HepG2 (cell line): Measurements from ENCODE around the gene RIOK2. TPM values are rescaled to one million over a fixed set of nuclear protein-coding genes. Genes with fewer than 3 reads are reported as not detected.

Experiments used
- ATAC-seq: fragments of 200-7000 bp; cut with Tn5 transposase; 3 replicates; pipeline ENCODE4 v1.9.1; 2020; ENCODE audit warnings: mild to moderate bottlenecking, moderate library complexity
- BruUV-seq: library from RNA; stranded (reverse); fragments of 400-500 nt; replicated peaks from 2 replicates; lab custom pipeline; 2021; lab: Mats Ljungman, UMichigan
- CTCF ChIA-PET: fragments of 300-600 bp; formaldehyde crosslinking; extraction: SDS; loops from one replicate; lab custom pipeline; 2021; ENCODE audit warnings: low total read pairs, inconsistent platforms, low intra/inter-chr PET ratio; lab: Yijun Ruan, JAX
- POLR2A ChIA-PET: fragments of 350-600 bp; sonication (Branson Sonifier 250); formaldehyde crosslinking; loops from one replicate; lab custom pipeline; 2020; ENCODE audit warnings: antibody characterized with exemption, inconsistent platforms; lab: Yijun Ruan, JAX
- DNase-seq: peaks from one replicate; pipeline ENCODE4 v3.0.0-alpha.2; 2015; ENCODE audit warnings: low spot score
- FAIRE-seq: peaks from 3 replicates; lab custom pipeline; 2011; peaks lifted over from hg19 to GRCh38; lab: Jason Lieb, UNC
- H2AFZ ChIP-seq: one replicate; pipeline ENCODE4 v1.6.1; 2011; ENCODE audit warnings: low read length, inconsistent platforms
- H3K27ac ChIP-seq: fragments of 300-600 bp; 3 replicates; pipeline ENCODE4 v1.8.0; 2011; ENCODE audit warnings: mixed run types, mild to moderate bottlenecking, mixed read lengths, low read length, inconsistent platforms; ENCODE audit not compliant: insufficient read depth; ENCODE audit errors: extremely low read length
- H3K27me3 ChIP-seq, 2 experiments: fragments of 200-600 bp in 1 of 2; 2 replicates in 1 of 2; 3 replicates in 1 of 2; pipeline versions ENCODE4 v1.6.0 to v1.8.0; 2011; ENCODE audit warnings: low read length in 2 of 2, mild to moderate bottlenecking in 2 of 2, moderate library complexity in 2 of 2, inconsistent platforms in 1 of 2; ENCODE audit not compliant: insufficient read depth in 2 of 2, control insufficient read depth in 1 of 2
- H3K36me3 ChIP-seq, 2 experiments: fragments of 200-600 bp in 1 of 2; replicated peaks in 1 of 2; 2 replicates in 1 of 2; 3 replicates in 1 of 2; pipeline versions ENCODE4 v1.5.1 to v1.8.0; 2011; ENCODE audit warnings: low read length in 2 of 2, inconsistent platforms in 1 of 2; ENCODE audit not compliant: insufficient read depth in 2 of 2, control insufficient read depth in 1 of 2
- H3K4me1 ChIP-seq: 2 replicates; pipeline ENCODE4 v1.5.1; 2012; ENCODE audit warnings: low read length, inconsistent platforms; ENCODE audit not compliant: insufficient read depth
- H3K4me2 ChIP-seq: 2 replicates; pipeline ENCODE4 v1.6.0; 2011; ENCODE audit warnings: low read depth, low read length, inconsistent platforms
- H3K4me3 ChIP-seq, 3 experiments: fragments of 200-600 bp in 1 of 3; sonication (generic), shearing (Covaris generic) in 1 of 3; replicated peaks in 1 of 3; 2 replicates each; pipeline ENCODE4 v1.5.1; 2011 to 2016; ENCODE audit warnings: low read length in 3 of 3, inconsistent platforms in 2 of 3, low read depth in 2 of 3, mild to moderate bottlenecking in 2 of 3, control low read depth in 1 of 3, mixed read lengths in 1 of 3; ENCODE audit not compliant: insufficient read depth in 1 of 3
- H3K79me2 ChIP-seq: one replicate; pipeline ENCODE4 v1.6.1; 2011; ENCODE audit warnings: low read length, inconsistent platforms; ENCODE audit not compliant: insufficient read depth
- H3K9ac ChIP-seq: 2 replicates; pipeline ENCODE4 v1.6.0; 2011; ENCODE audit warnings: mild to moderate bottlenecking, low read depth, low read length, inconsistent platforms; ENCODE audit not compliant: insufficient read depth
- H3K9me3 ChIP-seq: 2 replicates; pipeline ENCODE4 v1.5.1; 2012; ENCODE audit warnings: mild to moderate bottlenecking, low read length
- H4K20me1 ChIP-seq: 2 replicates; pipeline ENCODE4 v1.6.0; 2011; ENCODE audit warnings: inconsistent platforms, mild to moderate bottlenecking, low read length, moderate library complexity; ENCODE audit not compliant: insufficient read depth
- ARID3A ChIP-seq: IDR thresholded peaks from 2 replicates; pipeline ENCODE4 v1.6.1; 2012; ENCODE audit warnings: low read depth, low read length, improper control_type of control experiment
- CEBPG ChIP-seq: IDR thresholded peaks from 2 replicates; pipeline ENCODE4 v1.6.1; 2016
- CREBL2 ChIP-seq: sonication (generic); formaldehyde crosslinking; IDR thresholded peaks from 2 replicates; pipeline ENCODE4 v1.8.1; 2023; ENCODE audit warnings: missing genetic modification reagents, mild to moderate bottlenecking, borderline replicate concordance
- FOXK1 ChIP-seq: sonication (generic); formaldehyde crosslinking; IDR thresholded peaks from 2 replicates; pipeline ENCODE4 v1.4.0; 2020; ENCODE audit warnings: low read depth, missing genetic modification reagents, borderline replicate concordance
- KMT2A ChIP-seq: sonication (generic); formaldehyde crosslinking; IDR thresholded peaks from 2 replicates; pipeline ENCODE4 v1.4.0; 2020; ENCODE audit warnings: missing genetic modification reagents
- NR2F6 ChIP-seq, 2 experiments: IDR thresholded peaks; 2 replicates each; pipeline ENCODE4 v1.6.1; 2016; ENCODE audit warnings: antibody characterized with exemption in 1 of 2, mild to moderate bottlenecking in 1 of 2
- ZFY ChIP-seq: sonication (generic); formaldehyde crosslinking; IDR thresholded peaks from 2 replicates; pipeline ENCODE4 v1.4.0; 2020; ENCODE audit warnings: missing genetic modification reagents
- ZIK1 ChIP-seq: sonication (generic); formaldehyde crosslinking; IDR thresholded peaks from 2 replicates; pipeline ENCODE4 v1.5.0; 2020; ENCODE audit warnings: mild to moderate bottlenecking, low read depth, missing genetic modification reagents, borderline replicate concordance
- ZNF331 ChIP-seq: sonication (generic); formaldehyde crosslinking; IDR thresholded peaks from 2 replicates; pipeline ENCODE4 v1.4.0; 2020; ENCODE audit warnings: missing genetic modification reagents
- ZNF576 ChIP-seq: sonication (generic); formaldehyde crosslinking; IDR thresholded peaks from 2 replicates; pipeline ENCODE4 v1.4.0; 2020; ENCODE audit warnings: mild to moderate bottlenecking, missing genetic modification reagents
- WGBS: methylation state at CpG from one replicate; pipeline ENCODE4 v1.1.6; 2017; ENCODE audit warnings: low lambda C conversion rate; 5-methylcytosine and 5-hydroxymethylcytosine counted together
- in situ Hi-C: cut with HindIII; loops from 2 replicates; pipeline ENCODE4 v1.10.0; 2017; ENCODE audit warnings: low pct_unique_long_range_greater_than_20kb; ENCODE audit not compliant: extremely low pct_ligation_motif_present
- intact Hi-C: fragments of 100-400 bp; cut with micrococcal nuclease; formaldehyde crosslinking; loops from one replicate; pipeline ENCODE4 v1.10.0; 2022; ENCODE audit not compliant: unreplicated experiment
- polyA plus RNA-seq, 8 experiments: library from polyadenylated mRNA; depleted of rRNA in 3 of 8; stranded (reverse) in 7 of 8; unstranded in 1 of 8; fragments of >200 nt; fragmentation: Illumina TruSeq in 4 of 8; extraction: Trizol in 4 of 8; gene quantifications; 2 replicates each; pipeline versions ENCODE4 v1.2.1 to v1.2.3, GENCODE V29; 2011 to 2016; ENCODE audit warnings: low read depth in 4 of 8, missing spikeins in 1 of 8, mixed read lengths in 1 of 8; ENCODE audit not compliant: insufficient read depth in 1 of 8
- total RNA-seq, 5 experiments: library from RNA; depleted of rRNA; stranded (reverse); fragments of >200 nt; fragmentation: Illumina TruSeq; extraction: Trizol; gene quantifications; 2 replicates each; pipeline ENCODE4 v1.2.3, GENCODE V29; 2016; ENCODE audit warnings: low read depth in 1 of 5
- TF ChIP-seq, protein P1 (sequence below): sonication (generic); formaldehyde crosslinking; IDR thresholded peaks from 2 replicates; pipeline ENCODE4 v1.5.0; 2020; ENCODE audit warnings: mild to moderate bottlenecking, missing genetic modification reagents

The RIOK2 gene
- total and polyA plus RNA-seq, 2 of the 13 experiments (the other 11 are each of a cell fraction or from before 2014, with no cell fraction given), result 8.1 to 46.6 TPM

DNA sequence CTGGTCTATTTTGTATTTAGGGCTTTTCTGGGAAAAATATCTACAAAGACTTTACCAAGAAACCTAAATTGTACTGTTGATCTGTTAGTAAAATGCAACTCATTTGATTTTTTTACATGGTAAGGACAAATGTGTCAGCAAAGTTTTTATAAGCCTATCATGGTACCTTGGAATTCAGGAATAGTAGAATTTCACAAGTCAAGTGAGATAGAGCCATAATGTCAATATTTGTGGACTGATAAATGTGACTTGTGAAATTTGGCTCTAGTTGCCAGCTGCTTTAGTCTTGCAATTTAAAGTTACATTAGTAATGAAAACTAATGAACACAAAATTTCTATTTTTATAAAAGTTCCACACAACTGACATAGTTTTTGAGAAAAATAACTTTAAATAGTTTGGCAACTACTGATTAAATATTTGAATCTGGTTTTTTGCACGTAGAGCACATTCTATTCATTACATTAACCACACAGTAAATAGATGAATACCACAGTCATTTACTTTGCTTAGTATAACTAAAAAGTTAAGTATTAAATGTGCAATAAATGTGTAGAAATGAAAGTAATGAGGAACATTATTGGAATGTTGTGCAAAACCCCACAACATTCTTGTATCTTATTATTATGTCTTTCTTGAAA lies 41.2 kb upstream of the RIOK2 start:
- in situ Hi-C loops, result no loop called here
- no TSS peak for BruUV-seq
- WGBS, result 4% methylated on average over 1 of the region's 1 CpG
- FAIRE-seq, result no peak
- POLR2A ChIA-PET, result no interaction called here
- no peaks in the 10 kb centered on the region for H4K20me1 ChIP-seq
- TF ChIP-seq FOXK1 (CRISPR knock-in tag), result no peak
- no peak for TF ChIP-seq CEBPG (CRISPR knock-in tag)
- TF ChIP-seq, protein P1, sequence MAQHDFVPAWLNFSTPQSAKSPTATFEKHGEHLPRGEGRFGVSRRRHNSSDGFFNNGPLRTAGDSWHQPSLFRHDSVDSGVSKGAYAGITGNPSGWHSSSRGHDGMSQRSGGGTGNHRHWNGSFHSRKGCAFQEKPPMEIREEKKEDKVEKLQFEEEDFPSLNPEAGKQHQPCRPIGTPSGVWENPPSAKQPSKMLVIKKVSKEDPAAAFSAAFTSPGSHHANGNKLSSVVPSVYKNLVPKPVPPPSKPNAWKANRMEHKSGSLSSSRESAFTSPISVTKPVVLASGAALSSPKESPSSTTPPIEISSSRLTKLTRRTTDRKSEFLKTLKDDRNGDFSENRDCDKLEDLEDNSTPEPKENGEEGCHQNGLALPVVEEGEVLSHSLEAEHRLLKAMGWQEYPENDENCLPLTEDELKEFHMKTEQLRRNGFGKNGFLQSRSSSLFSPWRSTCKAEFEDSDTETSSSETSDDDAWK (CRISPR knock-in tag), result no peak
- TF ChIP-seq ARID3A, result peak; percentile 53; the same call in 1 of the 2 replicates
- TF ChIP-seq, all 625 proteins: peak for 1
- no peak overlapping the region for H3K4me3 ChIP-seq
- no peaks in the 10 kb centered on the region for H3K79me2 ChIP-seq
- intact Hi-C loops, result no loop called here
- CTCF ChIA-PET, result no interaction called here
- DNase-seq (peak; percentile 12), ATAC-seq (no peak)
- no peak overlapping the region for H2AFZ ChIP-seq
- H3K27ac ChIP-seq, result no peak overlapping the region
- no peaks in the 10 kb centered on the region for H3K27me3 ChIP-seq
- H3K9ac ChIP-seq, result no peak overlapping the region
- H3K9me3 ChIP-seq, result no peaks in the 10 kb centered on the region
- peaks cover 6% of the 10 kb centered on the region for H3K4me1 ChIP-seq
- no peaks in the 10 kb centered on the region for H3K36me3 ChIP-seq
- no peak overlapping the region for H3K4me2 ChIP-seq

DNA sequence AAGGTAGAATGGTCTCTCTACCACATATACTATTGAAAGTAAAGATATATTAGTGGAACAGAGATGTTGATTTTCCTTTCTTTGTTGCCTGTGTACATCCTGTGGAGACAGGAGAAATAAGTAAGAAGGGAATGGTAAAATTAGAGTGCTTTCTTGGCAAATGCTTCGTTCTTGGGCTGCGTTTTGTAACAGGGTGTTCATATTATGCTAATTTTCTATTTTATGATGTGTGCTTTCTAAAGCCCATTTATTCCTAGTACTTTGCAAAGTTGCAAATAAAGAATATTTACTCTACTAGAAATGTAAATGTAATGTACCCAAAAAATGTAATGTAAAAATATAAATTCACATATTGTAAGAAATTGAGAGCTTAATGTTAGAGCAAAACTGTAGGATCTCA lies 40.5 kb upstream of the RIOK2 start:
- no peaks in the 10 kb centered on the region for H3K9me3 ChIP-seq
- WGBS, result 95% methylated on average over 2 of the region's 2 CpGs
- no peak overlapping the region for H3K4me3 ChIP-seq
- H3K27ac ChIP-seq, result no peak overlapping the region
- H4K20me1 ChIP-seq, result no peaks in the 10 kb centered on the region
- no peak overlapping the region for H2AFZ ChIP-seq
- no TSS peak for BruUV-seq
- H3K27me3 ChIP-seq, result no peaks in the 10 kb centered on the region
- no peaks in the 10 kb centered on the region for H3K79me2 ChIP-seq
- ATAC-seq, result no peak
- no peaks in the 10 kb centered on the region for H3K36me3 ChIP-seq
- POLR2A ChIA-PET, result no interaction called here
- in situ Hi-C loops (no loop called here), intact Hi-C loops (no loop called here)
- no peak for TF ChIP-seq NR2F6 (IDR thresholded peaks at IDR 0.05)
- no peak for TF ChIP-seq NR2F6 (CRISPR knock-in tag; IDR thresholded peaks at IDR 0.05)
- no peak for TF ChIP-seq KMT2A (CRISPR knock-in tag)
- TF ChIP-seq CREBL2 (CRISPR knock-in tag), result no peak
- TF ChIP-seq ZNF331, result no peak
- no peak for TF ChIP-seq ZIK1 (CRISPR knock-in tag)
- TF ChIP-seq ZFY (CRISPR knock-in tag), result no peak
- TF ChIP-seq ZNF576 (CRISPR knock-in tag), result no peak
- no peak for DNase-seq
- FAIRE-seq, result no peak
- H3K4me1 ChIP-seq, result peaks cover 6% of the 10 kb centered on the region
- no peak overlapping the region for H3K9ac ChIP-seq
- CTCF ChIA-PET, result no interaction called here
- no peak overlapping the region for H3K4me2 ChIP-seq
